NCI-H1417 (cell line): ENCODE measurements around the gene OR9A4.

Source experiments
- DNase-seq, 3 experiments: peaks; one replicate each; lab custom pipeline; 2025; lab: John Stamatoyannopoulos, UW

OR9A4 gene

GRCh38 chr7:141949021-141949420 lies 32.8 kb downstream of the OR9A4 start:
- DNase-seq: no peak

- DNase-seq: no peak
Measured at GRCh38 chr7:141949451-141949850, 33.3 kb downstream of the OR9A4 start.

- DNase-seq: no peak
Measured at GRCh38 chr7:141949911-141950310, 33.7 kb downstream of the OR9A4 start.

GRCh38 chr7:141950806-141951205 lies 34.6 kb downstream of the OR9A4 start:
- no peak for DNase-seq

- no peak for DNase-seq
Measured at GRCh38 chr7:141952461-141952860, 36.3 kb downstream of the OR9A4 start.

GRCh38 chr7:141954334-141954733 lies 38.1 kb downstream of the OR9A4 start:
- DNase-seq: no peak

GRCh38 chr7:141956084-141956483 lies 39.9 kb downstream of the OR9A4 start:
- DNase-seq: no peak

- DNase-seq: no peak
Measured at GRCh38 chr7:141960687-141961422, 44.7 kb downstream of the OR9A4 start.
